Gastroesophageal sphincter (tissue), 4 donors: ENCODE data around the gene DEGS1. TPM values are rescaled to one million over a fixed set of nuclear protein-coding genes. Genes with fewer than 3 reads are reported as not detected.

ENCODE experiments used
- ATAC-seq: fragments of 150-250 bp; one replicate; pipeline ENCODE4 v1.9.1; 2016; ENCODE audit warnings: mild to moderate bottlenecking, moderate library complexity
- H3K27ac ChIP-seq, 4 donors: fragments of 200-600 bp; sonication (generic) in 3 of 4; 1 replicate in 3 of 4; 2 replicates in 1 of 4; pipeline ENCODE4 v1.5.1; 2016 to 2019
- H3K27me3 ChIP-seq: fragments of 200-600 bp; sonication (generic); one replicate; pipeline ENCODE4 v1.5.1; 2019
- H3K36me3 ChIP-seq, 2 donors: fragments of 200-600 bp; sonication (generic); one replicate each; pipeline ENCODE4 v1.5.1; 2019; ENCODE audit warnings: control low read depth in 1 of 2
- H3K4me1 ChIP-seq, 3 donors: fragments of 200-600 bp; sonication (generic); 1 replicate in 2 of 3; 2 replicates in 1 of 3; pipeline ENCODE4 v1.5.1; 2016 to 2019; ENCODE audit warnings: control low read depth in 2 of 3
- H3K4me3 ChIP-seq, 2 donors: fragments of 200-600 bp; sonication (generic); one replicate each; pipeline ENCODE4 v1.5.1; 2019; ENCODE audit warnings: mild to moderate bottlenecking in 1 of 2, moderate library complexity in 1 of 2
- H3K9me3 ChIP-seq, 3 donors: fragments of 200-600 bp; sonication (generic); one replicate each; pipeline ENCODE4 v1.5.1; 2017 to 2019; ENCODE audit warnings: control low read depth in 2 of 3
- EP300 ChIP-seq: sonication (generic); formaldehyde crosslinking; IDR thresholded peaks from one replicate; pipeline ENCODE4 v1.6.1; 2017; ENCODE audit warnings: antibody characterized with exemption, mild to moderate bottlenecking
- POLR2A ChIP-seq, 2 donors: fragments of 450-650 bp; IDR thresholded peaks; one replicate each; pipeline ENCODE4 v1.6.1; 2017; ENCODE audit warnings: antibody characterized with exemption in 2 of 2, mild to moderate bottlenecking in 2 of 2, moderate library complexity in 1 of 2
- POLR2AphosphoS5 ChIP-seq: sonication (generic); formaldehyde crosslinking; IDR thresholded peaks from one replicate; pipeline ENCODE4 v1.6.1; 2017; ENCODE audit warnings: antibody characterized with exemption
- WGBS, 2 donors: methylation state at CpG; one replicate each; pipeline ENCODE4 v1.1.5; 2018; ENCODE audit warnings: low coverage in 1 of 2; 5-methylcytosine and 5-hydroxymethylcytosine counted together
- total RNA-seq, 4 donors: library from RNA; depleted of rRNA; stranded (reverse); fragments of >200 nt; gene quantifications; one replicate each; pipeline ENCODE4 v1.1.0, GENCODE V29; 2016
- TF ChIP-seq, protein P1 (sequence below), 4 experiments: fragments of 200-600 bp in 2 of 4; fragments of 450-650 bp in 2 of 4; sonication (generic) in 1 of 4; IDR thresholded peaks; one replicate each; pipeline ENCODE4 v1.5.1; 2017 to 2019; ENCODE audit warnings: antibody characterized with exemption in 4 of 4, mild to moderate bottlenecking in 2 of 4, moderate library complexity in 2 of 4

DEGS1 gene
- total RNA-seq, 4 donors from 2014 or later = 118 to 150 (median 138) TPM

DNA sequence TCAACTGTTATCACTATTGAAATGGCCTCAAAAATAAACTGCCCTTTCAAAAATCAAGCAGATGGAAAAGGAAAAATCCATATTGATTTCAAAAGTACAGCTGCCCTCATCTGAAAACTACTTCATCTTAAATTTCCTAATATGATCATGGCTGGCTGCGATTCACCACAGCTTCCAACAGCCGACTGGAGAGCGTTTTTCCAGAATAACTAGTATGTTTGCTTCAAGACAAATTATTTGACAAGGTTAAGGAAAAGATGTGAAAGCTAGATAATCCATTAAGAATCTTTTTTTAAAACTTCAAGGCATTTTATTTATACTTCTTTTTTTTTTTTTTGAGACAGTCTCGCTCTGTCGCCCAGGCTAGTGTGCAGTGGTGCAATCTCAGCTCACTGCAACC, 4.1 kb upstream of the DEGS1 start:
- TF ChIP-seq EP300 (no peak), POLR2A (IDR thresholded peaks at IDR 0.05) (no peak), POLR2AphosphoS5 (no peak)
- TF ChIP-seq, protein P1, sequence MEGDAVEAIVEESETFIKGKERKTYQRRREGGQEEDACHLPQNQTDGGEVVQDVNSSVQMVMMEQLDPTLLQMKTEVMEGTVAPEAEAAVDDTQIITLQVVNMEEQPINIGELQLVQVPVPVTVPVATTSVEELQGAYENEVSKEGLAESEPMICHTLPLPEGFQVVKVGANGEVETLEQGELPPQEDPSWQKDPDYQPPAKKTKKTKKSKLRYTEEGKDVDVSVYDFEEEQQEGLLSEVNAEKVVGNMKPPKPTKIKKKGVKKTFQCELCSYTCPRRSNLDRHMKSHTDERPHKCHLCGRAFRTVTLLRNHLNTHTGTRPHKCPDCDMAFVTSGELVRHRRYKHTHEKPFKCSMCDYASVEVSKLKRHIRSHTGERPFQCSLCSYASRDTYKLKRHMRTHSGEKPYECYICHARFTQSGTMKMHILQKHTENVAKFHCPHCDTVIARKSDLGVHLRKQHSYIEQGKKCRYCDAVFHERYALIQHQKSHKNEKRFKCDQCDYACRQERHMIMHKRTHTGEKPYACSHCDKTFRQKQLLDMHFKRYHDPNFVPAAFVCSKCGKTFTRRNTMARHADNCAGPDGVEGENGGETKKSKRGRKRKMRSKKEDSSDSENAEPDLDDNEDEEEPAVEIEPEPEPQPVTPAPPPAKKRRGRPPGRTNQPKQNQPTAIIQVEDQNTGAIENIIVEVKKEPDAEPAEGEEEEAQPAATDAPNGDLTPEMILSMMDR (IDR thresholded peaks at IDR 0.05) = no peak
- no peaks in the 10 kb centered on the region for H3K27me3 ChIP-seq
- no peak overlapping the region for H3K4me3 ChIP-seq
- H3K36me3 ChIP-seq = no peaks in the 10 kb centered on the region
- 81 to 89% methylated on average over 3 to 5 of the region's 5 CpGs for whole genome bisulfite sequencing, 2 donors
- no peak overlapping the region for H3K27ac ChIP-seq
- ATAC-seq = no peak
- no peaks in the 10 kb centered on the region for H3K9me3 ChIP-seq
- H3K4me1 ChIP-seq = peaks cover 0 to 24% (median 3%) of the 10 kb centered on the region in 3 donors

DNA sequence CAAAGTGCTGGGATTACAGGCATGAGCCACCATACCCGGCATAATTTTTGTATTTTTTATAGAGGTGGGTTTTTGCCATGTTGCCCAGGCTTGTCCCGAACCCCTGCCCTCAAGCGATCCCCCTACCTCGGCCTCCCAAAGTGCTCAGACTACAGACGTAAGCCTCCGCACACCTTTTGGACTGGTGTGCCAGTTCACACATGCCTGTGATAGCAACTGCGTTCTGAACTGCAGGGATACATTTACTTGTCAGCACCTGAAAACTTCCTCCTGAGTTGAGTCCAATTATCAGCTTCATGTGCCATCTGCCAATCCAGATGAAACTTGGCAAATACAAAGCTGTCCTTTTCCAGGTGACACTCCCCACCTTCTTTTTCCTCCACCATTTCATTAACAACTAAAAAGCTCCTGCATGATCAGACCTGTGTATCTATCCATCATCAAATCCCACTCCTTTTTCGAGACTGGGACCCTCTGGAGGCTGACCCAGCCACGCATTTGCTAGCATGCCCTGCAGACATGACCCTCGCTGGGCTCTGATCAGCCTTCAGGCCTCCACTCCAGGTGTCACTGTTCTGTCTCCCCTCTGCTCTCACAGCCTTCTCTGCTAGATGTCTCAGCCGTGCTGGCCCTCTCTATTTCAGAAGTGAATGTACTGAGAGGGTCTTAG, 2.1 kb upstream of the DEGS1 start:
- TF ChIP-seq POLR2AphosphoS5 = no peak
- TF ChIP-seq, protein P1 (IDR thresholded peaks at IDR 0.05) = no peak
- no peak for TF ChIP-seq EP300
- no peak for TF ChIP-seq POLR2A (IDR thresholded peaks at IDR 0.05)
- no peak for ATAC-seq
- Histone ChIP-seq H3K27me3 (no peaks in the 10 kb centered on the region), H3K36me3 (no peaks in the 10 kb centered on the region), H3K9me3 (no peaks in the 10 kb centered on the region), H3K4me3 (no peak overlapping the region), H3K27ac (no peak overlapping the region), H3K4me1 (peaks cover 0 to 34% (median 16%) of the 10 kb centered on the region in 3 donors)
- 96% methylated on average over 4 to 10 of the region's 11 CpGs for WGBS, 2 donors

DNA sequence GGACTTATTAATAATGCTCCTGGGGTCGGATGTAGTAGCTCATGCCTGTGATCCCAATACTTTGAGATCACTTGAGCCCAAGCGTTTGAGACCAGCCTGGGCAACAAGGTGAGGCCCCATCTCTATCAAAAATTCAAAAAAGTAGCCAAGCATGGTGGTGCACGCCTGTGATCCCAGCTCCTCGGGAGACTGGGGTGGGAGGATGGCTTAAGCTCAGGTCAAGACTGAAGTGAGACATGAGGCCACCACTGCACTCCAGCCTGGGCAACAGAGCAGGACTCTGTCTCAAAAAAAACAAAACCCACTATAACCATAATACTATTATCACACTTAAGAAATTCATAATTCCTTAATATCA, 1.6 kb upstream of the DEGS1 start:
- H3K4me1 ChIP-seq = peaks cover 0 to 35% (median 19%) of the 10 kb centered on the region in 3 donors
- no peak overlapping the region for H3K4me3 ChIP-seq
- no peaks in the 10 kb centered on the region for H3K9me3 ChIP-seq
- H3K27ac ChIP-seq = no peak overlapping the region
- H3K36me3 ChIP-seq = no peaks in the 10 kb centered on the region
- WGBS, 2 donors = 94% methylated on average over 2 of the region's 4 CpGs; no CpG with 5 or more reads in 1 of the 2 donors
- no peaks in the 10 kb centered on the region for H3K27me3 ChIP-seq
- TF ChIP-seq, protein P1 (IDR thresholded peaks at IDR 0.05) = no peak
- TF ChIP-seq EP300 (no peak), POLR2A (IDR thresholded peaks at IDR 0.05) (no peak), POLR2AphosphoS5 (no peak)
- ATAC-seq = no peak

DNA sequence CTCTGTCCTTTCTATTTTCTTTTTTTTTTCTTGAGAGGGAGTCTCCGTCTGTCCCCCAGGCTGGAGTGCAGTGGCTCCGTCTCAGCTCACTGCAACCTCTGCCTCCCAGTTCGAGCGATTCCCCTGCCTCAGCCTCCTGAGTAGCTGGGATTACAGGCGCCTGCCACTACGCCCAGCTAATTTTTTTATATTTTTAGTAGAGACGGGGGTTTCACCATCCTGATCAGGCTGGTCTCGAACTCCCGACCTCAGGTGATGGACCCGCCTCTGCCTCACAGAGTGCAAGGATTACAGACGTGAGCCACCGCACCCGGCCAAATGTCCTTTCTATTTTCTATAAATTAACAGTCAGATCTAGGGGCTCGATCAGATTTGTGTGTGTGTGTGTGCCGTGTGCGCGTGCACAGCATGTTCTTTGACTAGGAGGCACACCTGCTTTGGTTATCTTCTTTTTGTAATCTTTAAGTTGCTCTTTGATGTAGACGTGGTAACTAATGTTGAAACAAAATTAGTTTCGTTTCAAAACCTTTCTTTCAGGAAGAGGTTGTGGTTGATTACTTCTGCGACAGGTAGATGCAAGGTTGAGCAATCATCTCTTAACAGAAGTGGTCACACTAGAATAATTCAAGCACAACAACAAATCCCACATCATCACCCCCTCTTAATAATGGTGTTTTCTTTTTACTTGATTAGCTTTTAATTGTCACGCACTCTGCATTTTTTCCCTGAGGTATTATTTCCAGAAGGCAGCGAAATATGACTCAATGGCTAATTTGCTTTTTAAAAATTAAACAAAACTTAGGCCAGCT, 779 bp upstream of the DEGS1 start:
- peak overlapping the region; percentile 93 to 99 (median 98) for H3K27ac ChIP-seq
- H3K27me3 ChIP-seq = no peaks in the 10 kb centered on the region
- ATAC-seq = no peak
- peaks cover 0 to 43% (median 19%) of the 10 kb centered on the region in 3 donors for H3K4me1 ChIP-seq
- 45 to 54% methylated on average over 11 to 13 of the region's 22 CpGs for WGBS, 2 donors
- peak overlapping the region; percentile 77 to 100 for H3K4me3 ChIP-seq
- H3K36me3 ChIP-seq = no peaks in the 10 kb centered on the region
- TF ChIP-seq POLR2A (IDR thresholded peaks at IDR 0.05) = no peak
- TF ChIP-seq, protein P1 (IDR thresholded peaks at IDR 0.05) = no peak
- TF ChIP-seq EP300 = no peak
- TF ChIP-seq POLR2AphosphoS5 = no peak
- no peaks in the 10 kb centered on the region for H3K9me3 ChIP-seq
